ENCODE results near the gene RIOK3.

Gene RIOK3, protein sequence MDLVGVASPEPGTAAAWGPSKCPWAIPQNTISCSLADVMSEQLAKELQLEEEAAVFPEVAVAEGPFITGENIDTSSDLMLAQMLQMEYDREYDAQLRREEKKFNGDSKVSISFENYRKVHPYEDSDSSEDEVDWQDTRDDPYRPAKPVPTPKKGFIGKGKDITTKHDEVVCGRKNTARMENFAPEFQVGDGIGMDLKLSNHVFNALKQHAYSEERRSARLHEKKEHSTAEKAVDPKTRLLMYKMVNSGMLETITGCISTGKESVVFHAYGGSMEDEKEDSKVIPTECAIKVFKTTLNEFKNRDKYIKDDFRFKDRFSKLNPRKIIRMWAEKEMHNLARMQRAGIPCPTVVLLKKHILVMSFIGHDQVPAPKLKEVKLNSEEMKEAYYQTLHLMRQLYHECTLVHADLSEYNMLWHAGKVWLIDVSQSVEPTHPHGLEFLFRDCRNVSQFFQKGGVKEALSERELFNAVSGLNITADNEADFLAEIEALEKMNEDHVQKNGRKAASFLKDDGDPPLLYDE

DNA sequence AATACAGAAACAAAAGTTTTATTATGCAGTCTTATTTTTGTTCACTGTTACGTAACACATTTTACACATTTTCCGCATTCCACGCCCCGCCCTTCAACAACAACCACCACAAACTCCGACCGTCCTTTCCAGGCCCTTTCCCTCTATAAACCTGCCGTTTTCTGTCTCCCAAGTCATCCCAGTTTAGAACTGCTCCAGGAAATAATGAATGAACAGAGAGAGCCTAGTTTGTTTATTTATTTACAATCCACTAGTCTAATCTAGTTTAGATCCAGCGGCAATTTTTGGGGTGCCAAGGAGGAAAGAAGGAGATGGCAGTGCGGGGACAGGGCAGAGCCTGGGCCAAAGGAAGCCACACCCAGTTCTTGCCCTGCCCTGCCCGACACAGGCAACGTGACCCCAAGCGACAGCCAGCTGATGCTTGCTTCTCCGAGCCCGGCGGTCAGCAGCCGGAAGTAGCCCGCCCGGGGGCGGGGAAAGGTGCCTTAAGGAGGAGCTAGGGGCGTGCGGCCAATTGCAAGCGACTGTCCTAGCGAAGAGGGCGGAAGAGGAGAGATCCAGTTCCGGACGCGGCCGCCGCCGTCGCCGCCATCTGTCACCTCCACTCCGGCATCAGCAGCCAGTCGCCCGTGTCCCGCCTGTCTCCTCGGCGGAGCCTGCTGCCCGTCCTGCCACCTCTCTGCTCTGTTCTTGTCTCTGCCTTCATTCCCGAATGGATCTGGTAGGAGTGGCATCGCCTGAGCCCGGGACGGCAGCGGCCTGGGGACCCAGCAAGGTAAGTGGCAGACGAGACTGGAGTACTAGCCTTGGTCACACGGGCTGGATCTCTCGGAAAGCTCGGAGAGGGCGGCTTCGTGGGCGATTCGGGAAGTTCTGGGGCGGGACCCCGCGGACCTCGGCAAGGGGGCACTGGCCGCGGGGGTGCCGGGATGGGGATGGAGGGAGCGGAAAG lies at the start of gene RIOK3:
Gene RIOK3 (plus strand): TSS at position 560 of the 952 bp plus-strand sequence. CDS start 153 bp downstream, at position 713.
- Histone ChIP-seq H3K27me3 (replicated peaks) (no peaks in the 10 kb centered on the region), H3K36me3 (replicated peaks) (peaks cover 2% of the 10 kb centered on the region), H3K27ac (peak within 1 kb of the TSS; percentile 92), H3K4me3 (ENCODE audit: low read depth, low read length) (peak within 1 kb of the TSS; percentile 100)
- peak; percentile 94 for DNase-seq
- TF ChIP-seq, protein P1, sequence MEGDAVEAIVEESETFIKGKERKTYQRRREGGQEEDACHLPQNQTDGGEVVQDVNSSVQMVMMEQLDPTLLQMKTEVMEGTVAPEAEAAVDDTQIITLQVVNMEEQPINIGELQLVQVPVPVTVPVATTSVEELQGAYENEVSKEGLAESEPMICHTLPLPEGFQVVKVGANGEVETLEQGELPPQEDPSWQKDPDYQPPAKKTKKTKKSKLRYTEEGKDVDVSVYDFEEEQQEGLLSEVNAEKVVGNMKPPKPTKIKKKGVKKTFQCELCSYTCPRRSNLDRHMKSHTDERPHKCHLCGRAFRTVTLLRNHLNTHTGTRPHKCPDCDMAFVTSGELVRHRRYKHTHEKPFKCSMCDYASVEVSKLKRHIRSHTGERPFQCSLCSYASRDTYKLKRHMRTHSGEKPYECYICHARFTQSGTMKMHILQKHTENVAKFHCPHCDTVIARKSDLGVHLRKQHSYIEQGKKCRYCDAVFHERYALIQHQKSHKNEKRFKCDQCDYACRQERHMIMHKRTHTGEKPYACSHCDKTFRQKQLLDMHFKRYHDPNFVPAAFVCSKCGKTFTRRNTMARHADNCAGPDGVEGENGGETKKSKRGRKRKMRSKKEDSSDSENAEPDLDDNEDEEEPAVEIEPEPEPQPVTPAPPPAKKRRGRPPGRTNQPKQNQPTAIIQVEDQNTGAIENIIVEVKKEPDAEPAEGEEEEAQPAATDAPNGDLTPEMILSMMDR (IDR thresholded peaks at IDR 0.05; ENCODE audit: low read depth, low read length, missing control alignments), result no peak
- in situ Hi-C loops (cut with HindIII; ENCODE audit: low pct_ligation_motif_present, low sequenced_read_pairs), result no loop called here

DNA sequence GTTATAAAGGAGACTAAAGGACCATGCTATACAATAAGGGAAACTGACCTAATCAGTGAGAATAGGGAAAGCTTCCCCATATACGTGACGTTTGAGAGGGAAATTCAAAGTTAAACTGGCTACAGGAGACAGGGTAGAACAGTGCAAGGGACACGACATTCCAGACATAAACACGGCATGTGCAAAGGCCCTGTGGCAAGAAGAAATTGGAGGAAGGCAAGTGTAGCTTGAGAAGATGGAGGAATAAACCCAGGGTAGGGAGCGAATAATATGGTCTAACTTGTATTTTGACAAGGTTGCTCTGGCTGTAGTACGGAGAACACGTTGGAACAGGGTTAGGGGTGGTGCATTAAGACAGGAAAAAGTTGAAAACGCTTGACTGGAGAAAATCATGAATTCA lies 49.8 kb upstream of the RIOK3 start:
- Histone ChIP-seq H3K36me3 (replicated peaks) (no peaks in the 10 kb centered on the region), H3K27ac (no peak overlapping the region), H3K4me3 (ENCODE audit: low read depth, low read length) (no peak overlapping the region), H3K27me3 (replicated peaks) (no peaks in the 10 kb centered on the region)
- no peak for DNase-seq
- in situ Hi-C loops (cut with HindIII; ENCODE audit: low pct_ligation_motif_present, low sequenced_read_pairs), result no loop called here
- TF ChIP-seq, protein P1 (IDR thresholded peaks at IDR 0.05; ENCODE audit: low read depth, low read length, missing control alignments), result no peak

DNA sequence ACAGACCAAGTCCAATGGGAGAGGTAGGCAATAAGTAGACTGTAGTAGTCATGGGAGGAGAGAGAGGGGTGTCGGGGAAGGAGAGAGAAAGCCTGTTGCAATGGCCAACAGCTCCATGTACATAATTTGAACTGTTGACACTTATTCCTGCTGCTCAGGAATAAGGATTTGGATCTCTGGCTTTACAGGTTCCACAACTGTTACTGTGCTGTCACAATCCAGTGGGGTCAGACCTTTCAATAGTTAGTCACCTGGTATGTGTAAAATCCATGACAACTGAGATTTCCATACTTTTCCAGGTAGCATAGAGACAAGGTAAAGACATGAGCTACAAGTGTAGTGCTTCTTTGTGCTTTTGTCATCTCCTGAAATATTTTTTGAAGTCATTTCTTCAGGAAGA lies 47.5 kb upstream of the RIOK3 start:
- DNase-seq, result no peak
- no peaks in the 10 kb centered on the region for H3K27me3 ChIP-seq (replicated peaks)
- no peak overlapping the region for H3K4me3 ChIP-seq (ENCODE audit: low read depth, low read length)
- H3K27ac ChIP-seq, result peak overlapping the region; percentile 27
- H3K36me3 ChIP-seq (replicated peaks), result no peaks in the 10 kb centered on the region
- TF ChIP-seq, protein P1 (IDR thresholded peaks at IDR 0.05; ENCODE audit: low read depth, low read length, missing control alignments), result no peak
- in situ Hi-C loops (cut with HindIII; ENCODE audit: low pct_ligation_motif_present, low sequenced_read_pairs), result no loop called here

DNA sequence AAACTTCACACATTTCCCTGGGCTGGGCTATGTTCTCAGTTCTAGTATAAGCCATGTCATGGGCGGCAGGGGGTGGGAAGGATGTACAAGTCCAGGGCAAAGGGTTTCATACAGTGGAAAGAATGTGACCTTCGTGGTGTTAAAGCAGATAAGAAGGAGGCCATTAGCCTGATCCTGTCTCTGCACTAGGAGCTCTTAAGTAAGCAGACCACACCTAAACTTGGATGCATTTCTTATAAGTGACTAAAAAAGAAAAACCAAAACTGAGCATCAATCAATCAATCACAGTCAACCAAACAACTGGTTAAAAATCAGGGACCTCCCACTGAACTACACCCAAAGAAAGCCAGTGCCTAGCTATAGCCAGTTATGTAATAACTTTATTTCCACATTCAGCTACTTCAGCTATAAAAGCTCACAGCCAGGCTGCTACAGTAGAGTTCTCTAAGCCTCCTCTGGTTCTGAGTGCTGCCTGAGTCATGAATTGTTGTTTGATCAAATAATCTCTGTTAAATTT lies 46.8 kb upstream of the RIOK3 start:
- TF ChIP-seq, protein P1 (IDR thresholded peaks at IDR 0.05; ENCODE audit: low read depth, low read length, missing control alignments), result no peak
- peak; percentile 71 for DNase-seq

DNA sequence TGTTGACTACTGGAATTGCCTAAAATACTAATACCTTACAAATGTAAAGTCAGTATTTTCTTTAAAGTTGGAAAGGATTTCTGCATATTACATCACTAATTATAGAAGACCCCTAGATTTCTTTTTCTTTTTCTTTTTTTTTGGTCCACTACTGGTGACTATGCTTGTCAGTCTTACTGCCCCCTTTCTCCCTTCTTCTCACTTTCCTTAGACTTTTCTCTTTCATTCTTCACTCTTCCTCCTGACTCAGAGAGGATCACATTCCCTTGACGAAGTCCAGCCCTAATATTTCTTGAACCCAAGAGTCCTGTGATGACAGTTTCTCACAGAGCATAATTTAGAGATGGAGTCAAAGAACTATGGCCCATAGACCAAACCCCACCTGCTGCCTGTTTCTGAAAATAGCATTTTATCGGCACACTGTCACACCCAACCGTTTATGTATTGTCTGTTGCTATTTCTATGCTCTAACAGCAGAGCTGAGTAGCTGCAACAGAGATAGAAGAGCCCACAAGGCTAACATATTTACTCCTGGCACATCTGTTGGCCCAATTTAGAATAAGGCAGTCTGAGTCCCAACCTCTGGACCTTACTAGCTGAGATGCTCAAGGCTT lies 40.6 kb upstream of the RIOK3 start:
- no peak overlapping the region for H3K4me3 ChIP-seq (ENCODE audit: low read depth, low read length)
- no peak overlapping the region for H3K27ac ChIP-seq
- no peaks in the 10 kb centered on the region for H3K27me3 ChIP-seq (replicated peaks)
- TF ChIP-seq, protein P1 (IDR thresholded peaks at IDR 0.05; ENCODE audit: low read depth, low read length, missing control alignments), result no peak
- no peaks in the 10 kb centered on the region for H3K36me3 ChIP-seq (replicated peaks)
- in situ Hi-C loops (cut with HindIII; ENCODE audit: low pct_ligation_motif_present, low sequenced_read_pairs), result no loop called here
- DNase-seq, result no peak

More for the DNA sequence above, 46.8 kb upstream of the RIOK3 start:
- H3K36me3 ChIP-seq (replicated peaks), result no peaks in the 10 kb centered on the region
- no peaks in the 10 kb centered on the region for H3K27me3 ChIP-seq (replicated peaks)
- H3K27ac ChIP-seq, result peak overlapping the region; percentile 27
- in situ Hi-C loops (cut with HindIII; ENCODE audit: low pct_ligation_motif_present, low sequenced_read_pairs), result no loop called here
- H3K4me3 ChIP-seq (ENCODE audit: low read depth, low read length), result no peak overlapping the region
